GM18909 (cell line): ENCODE data around the gene ADIG.
"Not testable (repeated sequence)": the region's sequence is repeated elsewhere in the genome, so short reads cannot be mapped to it uniquely, and the experiment has no call there.

ENCODE experiments used
- ATAC-seq: cut with Tn5 transposase; IDR thresholded peaks from one replicate; pipeline ENCODE4 v1.9.1; 2021; ENCODE audit warnings: mild to moderate bottlenecking; ENCODE audit not compliant: unreplicated experiment, poor library complexity

ADIG gene

GRCh38 chr20:38569747-38570525 is 11.1 kb upstream of the ADIG start:
- no peak for ATAC-seq

GRCh38 chr20:38573413-38573812 is 7.6 kb upstream of the ADIG start:
- ATAC-seq, result no peak

- ATAC-seq, result no peak
Measured at GRCh38 chr20:38579219-38579910, 1.6 kb upstream of the ADIG start.

GRCh38 chr20:38579921-38580320 is 1.1 kb upstream of the ADIG start:
- no peak for ATAC-seq

- no peak for ATAC-seq
Measured at GRCh38 chr20:38581830-38582358, 897 bp downstream of the ADIG start.

- ATAC-seq, result no peak
Measured at GRCh38 chr20:38583306-38583705, 2.3 kb downstream of the ADIG start.

GRCh38 chr20:38584099-38584763 is 3.2 kb downstream of the ADIG start:
- no peak for ATAC-seq

GRCh38 chr20:38585404-38586180 is 4.6 kb downstream of the ADIG start:
- ATAC-seq, result no peak

- ATAC-seq, result no peak
Measured at GRCh38 chr20:38586181-38586525, 5.2 kb downstream of the ADIG start.

GRCh38 chr20:38588303-38588702 is 7.3 kb downstream of the ADIG start:
- ATAC-seq, result no peak

GRCh38 chr20:38589351-38589750 is 8.4 kb downstream of the ADIG start:
- no peak for ATAC-seq

- ATAC-seq, result no peak
Measured at GRCh38 chr20:38589967-38590675, 9.1 kb downstream of the ADIG start.

- no peak for ATAC-seq
Measured at GRCh38 chr20:38590676-38591473, 9.9 kb downstream of the ADIG start.

GRCh38 chr20:38591474-38592410 is 10.7 kb downstream of the ADIG start:
- no peak for ATAC-seq

GRCh38 chr20:38592411-38592790 is 11.4 kb downstream of the ADIG start:
- not testable (repeated sequence) for ATAC-seq

GRCh38 chr20:38594281-38594680 is 13.3 kb downstream of the ADIG start:
- ATAC-seq, result not testable (repeated sequence)

GRCh38 chr20:38595886-38596285 is 14.9 kb downstream of the ADIG start:
- ATAC-seq, result not testable (repeated sequence)

- no peak for ATAC-seq
Measured at GRCh38 chr20:38599410-38599882, 18.4 kb downstream of the ADIG start.
